MM.1S (cell line): ENCODE data around the gene SPATA13.

Source experiments
- DNase-seq: peaks from one replicate; pipeline ENCODE4 v3.0.0-alpha.2; 2015
- H2AFZ ChIP-seq: fragments of 300-600 bp; sonication (generic); 2 replicates; pipeline ENCODE4 v1.6.0; 2016; ENCODE audit warnings: antibody characterized with exemption, low read length
- H3F3A ChIP-seq: fragments of 300-600 bp; sonication (generic); 2 replicates; pipeline ENCODE4 v1.6.1; 2016; ENCODE audit warnings: mild to moderate bottlenecking, antibody characterized with exemption, low read length, moderate library complexity, mixed read lengths; ENCODE audit not compliant: insufficient read depth
- H3K27ac ChIP-seq: fragments of 300-600 bp; sonication (generic); 2 replicates; pipeline ENCODE4 v1.5.1; 2016; ENCODE audit warnings: mild to moderate bottlenecking, low read length
- H3K27me3 ChIP-seq: fragments of 300-600 bp; sonication (generic); replicated peaks from 2 replicates; pipeline ENCODE4 v1.6.0; 2016; ENCODE audit warnings: low read length; ENCODE audit not compliant: insufficient read depth
- H3K36me3 ChIP-seq: fragments of 300-600 bp; sonication (generic); replicated peaks from 2 replicates; pipeline ENCODE4 v1.6.1; 2016; ENCODE audit warnings: mild to moderate bottlenecking, low read length, mixed read lengths; ENCODE audit not compliant: insufficient read depth
- H3K4me1 ChIP-seq: fragments of 300-600 bp; sonication (generic); 2 replicates; pipeline ENCODE4 v1.6.1; 2016; ENCODE audit warnings: low read length, mixed read lengths
- H3K4me2 ChIP-seq: fragments of 300-600 bp; sonication (generic); 2 replicates; pipeline ENCODE4 v1.6.0; 2016; ENCODE audit warnings: low read depth, low read length
- H3K4me3 ChIP-seq: fragments of 300-600 bp; sonication (generic); 2 replicates; pipeline ENCODE4 v1.5.1; 2016; ENCODE audit warnings: low read length, mixed read lengths
- H3K79me2 ChIP-seq: fragments of 300-600 bp; sonication (generic); 2 replicates; pipeline ENCODE4 v1.6.1; 2016; ENCODE audit warnings: mixed run types, low read length, mixed read lengths
- H3K9ac ChIP-seq: fragments of 300-600 bp; sonication (generic); 2 replicates; pipeline ENCODE4 v1.6.1; 2016; ENCODE audit warnings: low read length, mixed read lengths
- H3K9me2 ChIP-seq: fragments of 300-600 bp; sonication (generic); replicated peaks from 2 replicates; pipeline ENCODE4 v1.6.1; 2016; ENCODE audit warnings: mild to moderate bottlenecking, low read length, mixed read lengths; ENCODE audit not compliant: insufficient read depth
- H3K9me3 ChIP-seq: fragments of 300-600 bp; sonication (generic); replicated peaks from 2 replicates; pipeline ENCODE4 v1.6.1; 2016; ENCODE audit warnings: mild to moderate bottlenecking, low read length, mixed read lengths; ENCODE audit not compliant: insufficient read depth
- H4K20me1 ChIP-seq: fragments of 300-600 bp; sonication (generic); 2 replicates; pipeline ENCODE4 v1.6.1; 2016; ENCODE audit warnings: mild to moderate bottlenecking, low read length, moderate library complexity, mixed read lengths; ENCODE audit not compliant: insufficient read depth
- CTCF ChIP-seq: fragments of 300-600 bp; sonication (generic); IDR thresholded peaks from 2 replicates; pipeline ENCODE4 v1.5.1; 2016; ENCODE audit warnings: antibody characterized with exemption, low read length, mixed read lengths
- EZH2 ChIP-seq: fragments of 300-600 bp; sonication (generic); optimal IDR thresholded peaks from 2 replicates; pipeline ENCODE3; 2017; ENCODE audit warnings: low read depth, mild to moderate bottlenecking, antibody characterized with exemption, low read length, mixed read lengths
- EZH2phosphoT487 ChIP-seq: fragments of 300-600 bp; sonication (generic); IDR thresholded peaks from 2 replicates; pipeline ENCODE4 v1.6.1; 2018; ENCODE audit warnings: antibody characterized with exemption, low read length

The SPATA13 gene

GRCh38 chr13:24293746-24294145 lies 133.2 kb downstream of the SPATA13 start:
- Histone ChIP-seq H3K4me1 (no peaks in the 10 kb centered on the region), H3K27me3 (no peaks in the 10 kb centered on the region), H3K4me3 (no peak overlapping the region), H2AFZ (no peak overlapping the region), H3K79me2 (no peaks in the 10 kb centered on the region), H3K36me3 (no peaks in the 10 kb centered on the region), H3K9me3 (no peaks in the 10 kb centered on the region), H3K4me2 (no peak overlapping the region), H3K9me2 (no peaks in the 10 kb centered on the region), H3F3A (no peaks in the 10 kb centered on the region), H3K27ac (no peak overlapping the region), H3K9ac (no peak overlapping the region), H4K20me1 (no peaks in the 10 kb centered on the region)
- DNase-seq: no peak
- no peak for TF ChIP-seq EZH2
- TF ChIP-seq EZH2phosphoT487: no peak
- no peak for TF ChIP-seq CTCF

GRCh38 chr13:24299488-24300114 lies 139.1 kb downstream of the SPATA13 start:
- TF ChIP-seq EZH2 (no peak), CTCF (no peak), EZH2phosphoT487 (no peak)
- H3K4me1 ChIP-seq: no peaks in the 10 kb centered on the region
- H3K9me3 ChIP-seq: no peaks in the 10 kb centered on the region

GRCh38 chr13:24301434-24301833 lies 140.9 kb downstream of the SPATA13 start:
- no peak for TF ChIP-seq EZH2
- no peak for TF ChIP-seq EZH2phosphoT487
- no peak for TF ChIP-seq CTCF
- Histone ChIP-seq H3K4me2 (no peak overlapping the region), H3K9me2 (no peaks in the 10 kb centered on the region), H3K4me3 (no peak overlapping the region), H3K36me3 (no peaks in the 10 kb centered on the region), H3K27me3 (no peaks in the 10 kb centered on the region), H3K4me1 (no peaks in the 10 kb centered on the region), H3K9me3 (no peaks in the 10 kb centered on the region), H4K20me1 (no peaks in the 10 kb centered on the region), H3F3A (no peaks in the 10 kb centered on the region), H3K27ac (no peak overlapping the region), H2AFZ (no peak overlapping the region), H3K79me2 (no peaks in the 10 kb centered on the region), H3K9ac (no peak overlapping the region)
- no peak for DNase-seq

More at GRCh38 chr13:24299488-24300114, 139.1 kb downstream of the SPATA13 start:
- Histone ChIP-seq H3K36me3 (no peaks in the 10 kb centered on the region), H4K20me1 (no peaks in the 10 kb centered on the region), H3K9me2 (no peaks in the 10 kb centered on the region), H3K27ac (no peak overlapping the region), H3K27me3 (no peaks in the 10 kb centered on the region), H3K4me2 (no peak overlapping the region), H3F3A (no peaks in the 10 kb centered on the region), H2AFZ (no peak overlapping the region), H3K9ac (no peak overlapping the region), H3K4me3 (no peak overlapping the region), H3K79me2 (no peaks in the 10 kb centered on the region)
- no peak for DNase-seq
